Stimulated activated CD4-positive, alpha-beta T cell treated with anti-CD3 and anti-CD28 coated beads, TNF-alpha, amount 100 ng/mL, for 1 hour (primary cell): ENCODE measurements around the gene MELK.

ENCODE experiments used
- DNase-seq, 3 donors: peaks; one replicate each; pipeline ENCODE4 v3.0.0-alpha.2; 2020; ENCODE audit warnings: low read depth in 3 of 3, low spot score in 1 of 3

Gene MELK

DNA sequence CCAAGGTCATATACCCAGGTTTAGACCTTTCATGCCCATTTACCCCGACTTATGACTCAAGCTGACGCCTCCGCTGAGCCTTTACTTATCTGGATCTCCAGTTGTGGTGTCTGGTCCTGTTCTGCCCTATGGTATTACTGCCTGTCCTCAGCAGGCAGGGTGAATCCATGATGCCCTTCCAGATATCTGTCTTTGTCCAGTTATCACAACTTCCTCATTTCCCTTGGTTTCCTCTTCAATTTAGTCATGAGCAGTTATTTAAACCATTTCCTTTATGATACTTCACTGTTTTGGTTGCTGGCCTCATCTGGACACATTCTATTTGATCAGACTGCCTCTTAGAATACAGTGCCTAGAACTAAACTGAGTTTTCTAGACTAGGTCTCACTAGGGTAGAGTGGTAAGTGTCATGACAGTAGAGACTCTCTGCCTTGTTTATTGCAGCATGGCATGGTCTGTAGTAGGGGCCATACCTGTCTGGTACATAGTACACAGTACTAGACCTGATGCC, 93.3 kb downstream of the MELK start:
- DNase-seq = no peak

DNA sequence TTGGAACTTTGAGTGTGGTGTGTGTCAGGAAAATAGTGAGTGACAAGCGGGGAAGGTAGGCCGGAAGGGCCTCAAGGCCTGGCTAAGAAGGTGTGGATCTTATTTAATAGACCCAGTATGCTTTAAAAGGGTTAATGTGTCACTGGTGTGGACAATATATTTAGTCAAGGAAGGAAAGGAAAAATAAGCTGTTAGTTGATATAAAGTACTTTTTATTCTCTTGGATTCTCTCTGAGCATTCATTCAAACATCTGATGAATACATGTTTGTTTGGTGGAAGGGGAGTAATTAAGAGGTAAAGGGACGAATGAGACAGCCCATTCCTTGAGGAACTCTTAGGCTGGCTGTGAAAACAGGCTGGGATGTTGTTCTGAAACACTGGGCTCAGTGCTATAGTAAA, 98.9 kb downstream of the MELK start:
- no peak for DNase-seq

DNA sequence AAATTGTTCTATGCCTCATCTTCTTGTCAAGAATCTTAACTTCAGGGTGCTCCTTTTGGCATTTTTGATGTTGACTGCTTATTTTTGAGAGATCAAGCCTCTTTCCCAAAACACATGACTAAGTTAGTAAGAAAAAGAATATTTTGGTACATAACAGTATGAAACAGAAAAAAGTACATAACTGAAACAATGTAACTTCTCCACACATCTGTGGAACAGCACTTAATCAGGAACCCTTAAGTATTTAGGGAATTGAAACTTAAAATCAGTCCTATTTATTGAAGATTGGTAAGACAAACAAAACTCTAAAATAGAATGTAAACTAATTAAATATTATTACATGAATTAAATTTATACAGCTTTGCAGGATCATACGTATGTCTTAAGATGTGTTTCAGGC, 103.4 kb downstream of the MELK start:
- DNase-seq = no peak

DNA sequence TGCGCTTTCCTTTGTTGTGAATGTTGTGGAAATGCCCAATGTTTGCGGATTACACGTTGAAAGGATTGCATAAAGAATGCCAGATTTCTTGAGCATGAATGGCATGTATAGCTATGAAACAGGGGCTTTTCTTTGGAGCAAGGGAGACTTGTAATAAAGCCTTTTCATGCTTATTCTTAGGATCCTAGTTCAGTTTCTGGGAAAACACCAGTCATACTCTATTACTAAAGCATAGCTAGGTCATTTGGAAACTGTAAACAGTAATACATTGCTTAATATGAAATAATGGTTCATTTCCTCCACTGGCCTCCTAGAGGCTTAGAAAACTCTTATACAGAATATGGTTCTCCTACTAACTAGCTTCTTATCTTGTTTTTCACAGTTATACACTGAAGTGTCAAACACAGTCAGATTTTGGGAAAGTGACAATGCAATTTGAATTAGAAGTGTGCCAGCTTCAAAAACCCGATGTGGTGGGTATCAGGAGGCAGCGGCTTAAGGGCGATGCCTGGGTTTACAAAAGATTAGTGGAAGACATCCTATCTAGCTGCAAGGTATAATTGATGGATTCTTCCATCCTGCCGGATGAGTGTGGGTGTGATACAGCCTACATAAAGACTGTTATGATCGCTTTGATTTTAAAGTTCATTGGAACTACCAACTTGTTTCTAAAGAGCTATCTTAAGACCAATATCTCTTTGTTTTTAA, 104.2 kb downstream of the MELK start:
- no peak for DNase-seq

DNA sequence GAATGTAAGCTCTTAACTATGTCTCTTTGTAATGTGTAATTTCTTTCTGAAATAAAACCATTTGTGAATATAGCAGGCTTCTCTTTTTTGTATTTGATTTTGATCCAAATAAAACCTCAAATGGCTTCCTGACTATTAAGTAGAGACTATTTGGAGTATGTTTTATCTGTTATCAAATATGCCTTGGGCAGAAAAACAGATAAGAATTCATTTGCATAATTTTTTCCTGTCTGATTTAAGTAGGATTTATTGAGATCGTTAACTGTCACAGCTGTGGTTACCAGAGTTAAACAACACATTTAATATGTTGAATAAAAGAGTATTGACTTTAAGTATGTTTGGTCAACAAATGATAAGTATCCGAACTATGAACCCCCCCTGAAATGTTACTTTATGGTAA, 104.9 kb downstream of the MELK start:
- no peak for DNase-seq

DNA sequence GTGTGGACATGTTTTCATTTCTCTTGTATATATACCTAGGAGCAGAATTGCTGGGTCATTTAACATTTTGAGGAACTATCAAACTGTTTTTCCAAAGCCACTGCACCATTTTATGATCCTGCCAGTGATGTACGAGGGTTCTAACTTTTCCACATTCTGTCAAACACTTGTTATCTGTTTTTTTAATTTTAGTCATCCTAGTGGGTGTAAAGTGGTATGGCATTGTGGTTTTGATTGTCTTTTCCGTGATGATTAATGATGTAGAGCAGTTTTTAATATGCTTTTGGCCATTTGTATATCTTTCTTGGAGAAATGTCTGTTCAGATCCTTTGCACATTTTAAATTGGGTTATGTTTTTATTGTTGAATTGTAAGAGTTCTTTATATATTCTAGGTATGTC, 107.0 kb downstream of the MELK start:
- no peak for DNase-seq

DNA sequence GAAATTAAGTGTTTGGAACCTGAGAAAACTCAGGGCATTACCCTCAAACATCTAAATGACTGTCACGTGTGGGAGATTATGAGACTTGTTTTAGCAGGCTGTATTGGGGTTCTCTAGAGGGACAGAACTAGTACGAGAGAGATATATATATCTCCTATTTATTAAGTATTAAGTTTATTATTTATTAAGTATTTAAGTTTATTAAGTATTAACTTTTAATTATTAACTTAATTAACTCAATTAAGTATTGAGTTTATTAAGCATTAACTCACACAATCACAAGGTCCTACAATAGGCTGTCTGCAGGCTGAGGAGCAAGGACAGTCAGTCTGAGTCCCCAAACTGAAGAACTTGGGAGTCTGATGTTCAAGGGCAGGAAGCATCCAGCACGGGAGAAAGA, 113.8 kb downstream of the MELK start:
- DNase-seq = no peak

DNA sequence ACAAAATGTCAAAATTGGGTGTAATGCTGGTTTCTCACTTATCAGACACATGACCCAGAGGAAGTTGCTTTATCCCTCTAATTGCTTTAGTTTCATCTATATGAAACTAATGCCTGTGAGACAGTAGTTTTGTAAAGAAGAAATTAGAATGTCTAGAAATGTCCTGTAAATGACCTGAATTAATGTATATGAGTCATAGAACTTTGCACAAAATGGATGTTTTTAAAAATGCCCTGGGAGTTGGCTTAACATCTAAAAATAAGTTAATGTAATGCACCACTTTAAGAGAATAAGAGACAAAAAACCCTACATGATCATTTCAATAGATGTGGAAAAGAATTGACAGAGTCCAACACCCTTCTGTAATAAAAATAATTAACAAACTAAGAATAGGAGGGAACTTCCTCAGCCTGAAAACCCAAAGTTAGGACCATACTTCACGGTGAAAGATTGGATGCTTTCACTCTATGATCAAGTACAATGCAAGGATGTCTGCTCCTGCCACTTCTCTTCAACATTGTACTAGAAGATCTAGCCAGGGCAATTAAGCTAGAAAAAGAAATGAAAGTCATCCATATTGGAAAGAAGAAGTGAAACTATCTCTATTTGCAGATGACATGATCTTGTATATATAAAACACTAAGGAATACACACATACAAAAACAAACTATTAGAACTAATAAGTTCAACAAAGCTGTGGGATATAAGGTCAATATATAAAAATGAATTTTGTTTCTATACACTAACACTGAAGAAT, 117.9 kb downstream of the MELK start:
- DNase-seq = no peak

DNA sequence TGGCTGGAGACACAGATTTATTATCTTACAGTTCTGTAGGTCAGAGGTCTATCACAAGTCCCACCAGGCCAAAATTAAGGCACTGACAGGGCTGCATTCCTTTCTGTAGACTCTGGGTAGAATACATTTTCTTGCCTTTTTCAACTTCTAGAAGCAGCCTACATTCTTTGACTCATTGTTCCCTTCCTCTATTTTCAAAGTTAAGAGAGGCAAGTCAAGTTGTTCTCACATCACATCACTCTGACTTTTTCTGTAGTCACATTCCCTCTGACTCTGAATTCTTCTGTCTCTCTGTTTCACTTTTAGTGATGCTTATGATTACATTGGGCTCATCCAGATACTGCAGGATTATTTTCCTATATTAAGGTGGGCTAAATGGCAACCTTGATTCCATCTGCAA, 119.0 kb downstream of the MELK start:
- no peak for DNase-seq

DNA sequence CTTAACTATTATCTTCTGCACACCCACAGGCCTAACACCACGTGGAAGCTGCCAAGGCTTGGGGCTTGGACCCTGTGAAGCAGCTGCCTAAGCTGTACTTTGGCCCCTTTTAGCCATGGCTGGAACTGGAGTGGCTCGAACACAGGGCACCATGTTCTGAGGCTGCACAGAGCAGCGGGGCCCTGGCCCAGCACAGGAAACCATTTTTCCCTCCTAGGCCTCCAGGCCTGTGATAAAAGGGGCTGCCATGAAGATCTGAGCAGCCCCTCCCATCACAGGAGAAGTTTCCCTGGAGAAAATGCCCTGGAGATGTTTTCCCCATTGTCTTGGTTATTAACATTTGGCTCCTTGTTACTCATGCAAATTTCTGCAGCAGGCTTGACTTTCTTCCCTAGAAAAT, 126.3 kb downstream of the MELK start:
- DNase-seq = no peak

DNA sequence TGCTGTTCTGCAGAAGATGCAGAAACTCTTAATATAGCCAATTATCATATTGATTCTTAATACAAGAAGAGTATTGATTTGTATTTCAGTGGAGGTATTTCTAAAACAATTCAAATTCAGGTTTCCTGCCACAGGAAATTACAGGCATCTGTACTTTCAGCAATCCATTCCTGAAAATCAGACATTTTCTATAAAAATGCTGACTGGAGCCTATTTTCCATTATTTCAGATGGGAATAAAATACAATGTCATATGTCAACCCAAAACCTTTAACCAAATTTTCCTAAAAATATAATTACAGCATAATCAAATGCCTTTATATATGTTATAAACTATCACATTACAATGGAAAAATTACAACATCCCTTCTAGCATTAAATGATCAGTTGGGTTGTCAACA, 131.5 kb downstream of the MELK start:
- DNase-seq = no peak

DNA sequence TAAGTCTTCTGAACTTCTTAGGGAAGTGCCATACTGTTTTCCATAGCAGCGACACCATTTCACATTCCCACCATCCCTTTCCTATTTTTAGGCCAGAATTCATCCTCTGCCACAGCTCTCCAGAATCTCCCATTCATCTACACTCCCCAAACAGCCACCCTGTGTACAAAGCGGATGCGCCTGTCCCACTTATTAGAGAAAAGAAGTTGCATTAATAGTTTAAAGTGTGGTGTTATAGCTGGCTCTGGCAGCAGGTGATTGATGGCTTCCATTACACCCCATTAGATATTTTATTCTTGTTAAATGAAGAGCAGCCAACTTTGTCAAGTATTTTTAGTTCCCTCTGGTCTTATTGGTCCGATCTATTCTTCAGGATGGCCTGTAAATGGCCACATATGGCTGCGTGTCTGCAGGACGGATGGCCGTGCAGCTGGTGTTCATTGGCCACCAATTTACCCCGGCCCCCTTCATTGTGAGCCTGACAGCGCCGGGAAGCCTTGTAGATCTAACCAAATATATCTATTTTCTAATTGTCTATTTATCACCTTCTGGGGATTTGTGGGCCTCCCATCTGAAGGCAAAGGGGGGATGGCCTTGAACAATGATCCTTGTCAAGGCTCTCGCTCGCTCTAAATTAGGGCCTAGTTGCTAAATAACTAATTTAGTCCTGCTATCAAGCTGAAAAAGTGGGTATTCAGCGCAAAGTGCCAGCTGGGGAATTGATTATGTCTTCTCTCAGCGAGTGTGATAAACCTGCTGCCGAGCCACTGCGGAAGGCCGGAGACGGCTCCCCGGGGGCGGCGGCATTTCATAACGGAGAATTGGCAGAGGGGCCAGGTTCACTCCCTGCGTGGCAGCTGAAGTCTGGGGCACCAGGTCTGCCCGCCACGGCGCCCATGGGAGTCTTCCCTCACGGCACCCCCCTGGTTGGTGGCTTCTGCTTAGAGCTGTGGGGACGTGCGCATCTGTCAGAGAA, 141.1 kb downstream of the MELK start:
- DNase-seq = no peak

DNA sequence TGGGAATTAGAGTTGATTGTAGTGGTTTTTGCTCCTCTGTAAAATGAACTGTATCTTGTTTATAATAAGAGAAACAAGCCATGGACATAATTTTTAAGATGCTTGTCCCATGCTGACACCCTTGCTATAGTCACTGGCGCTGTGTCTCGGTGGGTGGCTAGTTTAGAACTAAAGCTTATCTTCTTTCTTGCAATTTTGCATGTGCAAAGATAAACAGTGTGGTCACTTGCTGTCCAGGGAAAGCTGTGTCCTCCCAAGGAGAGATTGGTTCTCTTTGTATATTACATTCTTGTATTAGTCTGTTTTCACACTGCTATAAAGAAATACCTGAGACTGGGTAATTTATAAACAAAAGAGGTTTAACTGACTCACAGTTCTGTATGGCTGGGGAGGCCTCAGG, 143.8 kb downstream of the MELK start:
- DNase-seq = no peak

DNA sequence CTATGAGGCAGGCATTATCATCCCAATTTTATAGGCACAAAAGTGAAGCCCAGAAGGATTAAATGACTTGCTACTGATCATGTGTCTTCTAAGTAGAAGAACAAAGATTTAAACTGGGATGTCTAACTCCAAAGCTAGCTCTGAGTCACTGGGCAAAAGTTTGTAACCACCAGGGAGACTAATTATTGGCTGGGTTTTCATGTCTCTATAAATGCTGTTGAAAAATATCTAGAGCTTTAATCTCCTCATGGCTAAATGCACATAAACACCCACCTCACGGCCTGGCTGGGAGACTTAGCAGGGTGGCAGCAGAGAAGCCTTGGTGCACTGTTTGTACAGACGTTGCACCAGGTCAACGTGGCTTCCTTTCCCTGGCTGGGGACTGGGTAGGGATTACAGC, 144.6 kb downstream of the MELK start:
- DNase-seq = no peak

DNA sequence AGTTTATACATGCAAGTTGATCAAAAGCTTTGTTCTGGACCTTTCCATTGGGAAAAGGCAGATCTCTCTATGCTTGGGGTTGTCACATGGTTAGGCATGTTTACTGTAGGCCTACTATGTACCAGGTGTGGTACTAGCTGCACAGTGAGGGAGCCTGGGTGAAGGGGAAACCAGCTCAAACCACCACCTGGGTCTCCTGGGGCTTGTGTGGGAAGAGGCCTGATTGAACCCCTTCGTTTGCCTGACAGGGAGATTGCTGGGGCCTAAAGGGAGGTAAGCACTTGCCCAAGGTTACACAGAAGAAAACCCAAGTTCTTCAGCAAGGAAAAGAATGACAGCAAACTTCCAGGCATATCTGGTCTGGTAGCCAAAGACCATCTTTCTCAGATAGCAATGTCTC, 145.9 kb downstream of the MELK start:
- no peak for DNase-seq

DNA sequence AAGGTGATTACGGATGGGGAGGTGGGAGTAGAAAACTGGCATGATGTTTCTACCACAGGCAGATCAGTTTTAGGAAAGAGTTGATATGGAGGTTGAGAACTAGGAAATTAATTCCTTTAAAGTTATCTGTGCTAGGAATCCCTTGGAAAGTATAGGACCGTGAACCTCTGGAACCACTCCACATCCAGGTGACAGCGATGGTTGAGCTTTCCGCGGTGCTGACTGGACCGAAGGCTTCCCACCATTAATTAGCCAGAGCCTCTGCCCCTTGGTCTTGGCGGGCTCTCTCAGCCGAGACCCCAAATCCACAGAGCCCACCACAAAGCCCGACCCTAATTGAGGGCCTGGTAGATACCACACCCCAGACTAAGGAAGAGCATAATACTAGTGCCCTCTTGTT, 147.3 kb downstream of the MELK start:
- no peak for DNase-seq

DNA sequence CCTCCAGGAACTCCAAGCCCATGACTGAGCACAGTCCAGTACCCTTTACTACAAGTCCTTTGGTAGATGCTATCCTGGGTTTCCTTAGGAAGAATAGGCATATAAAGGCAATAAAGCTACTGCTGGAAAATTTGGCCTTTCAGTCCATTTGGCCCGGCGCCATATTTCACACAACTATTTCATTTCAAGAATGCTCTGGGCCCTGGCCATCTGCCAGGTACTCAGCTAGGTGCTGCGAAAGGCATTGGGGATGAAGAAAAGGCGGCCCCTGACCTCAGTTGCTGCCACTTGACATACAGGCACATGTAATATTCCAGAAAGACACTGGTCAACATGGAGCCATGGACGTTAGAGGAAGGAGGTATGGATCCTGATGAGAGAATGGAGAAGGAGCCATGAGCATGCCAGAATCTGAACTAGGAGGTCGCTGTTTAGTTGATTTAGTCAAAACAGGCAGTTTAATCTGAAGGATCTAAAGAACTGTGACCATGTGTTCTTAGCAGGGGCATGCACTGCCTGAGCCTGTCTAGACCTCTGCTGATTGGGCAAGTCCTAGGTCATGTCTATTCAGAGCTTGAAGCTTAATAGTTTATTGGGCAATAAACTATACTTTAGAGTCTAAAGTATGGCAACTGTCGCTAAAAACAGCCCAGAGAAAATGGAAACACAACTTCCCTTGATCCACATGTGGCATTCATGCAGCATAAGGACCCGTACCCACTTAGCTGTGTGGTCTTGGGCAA, 149.3 kb downstream of the MELK start:
- DNase-seq = no peak

DNA sequence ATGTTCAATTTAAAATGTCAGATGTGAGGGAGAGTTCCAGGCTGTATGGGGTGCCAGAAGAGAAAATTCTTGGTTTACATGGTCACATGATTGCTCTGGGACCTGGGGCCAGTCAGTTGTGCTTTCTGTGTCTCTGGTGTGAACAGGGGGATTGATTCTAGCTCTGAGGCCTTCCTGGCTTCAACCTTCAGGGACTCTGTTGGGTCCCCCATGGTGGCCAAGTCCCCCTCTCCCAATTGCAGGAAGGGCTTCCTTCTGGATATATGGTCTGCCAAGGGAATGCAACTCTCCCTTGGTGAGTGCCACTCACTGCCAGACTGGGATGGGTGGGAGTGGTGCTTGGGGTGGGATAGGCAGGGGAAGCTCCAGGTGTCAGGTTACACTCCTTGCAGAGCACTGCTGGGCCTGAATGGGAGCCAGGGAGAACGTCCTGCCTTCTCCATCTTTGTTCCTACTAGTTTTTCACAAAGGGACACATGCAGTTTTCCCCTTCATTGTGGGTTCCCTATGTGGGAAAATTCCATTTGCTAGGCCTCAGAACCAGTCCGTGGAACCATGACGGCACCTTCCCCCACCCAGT, 153.2 kb downstream of the MELK start:
- DNase-seq = no peak
